HG03135 (cell line): ENCODE measurements around the gene NKAPL.

Experiments used
- ATAC-seq: cut with Tn5 transposase; IDR thresholded peaks from one replicate; pipeline ENCODE4 v1.9.1; 2021; ENCODE audit warnings: mild to moderate bottlenecking, moderate library complexity; ENCODE audit not compliant: unreplicated experiment

The NKAPL gene

DNA sequence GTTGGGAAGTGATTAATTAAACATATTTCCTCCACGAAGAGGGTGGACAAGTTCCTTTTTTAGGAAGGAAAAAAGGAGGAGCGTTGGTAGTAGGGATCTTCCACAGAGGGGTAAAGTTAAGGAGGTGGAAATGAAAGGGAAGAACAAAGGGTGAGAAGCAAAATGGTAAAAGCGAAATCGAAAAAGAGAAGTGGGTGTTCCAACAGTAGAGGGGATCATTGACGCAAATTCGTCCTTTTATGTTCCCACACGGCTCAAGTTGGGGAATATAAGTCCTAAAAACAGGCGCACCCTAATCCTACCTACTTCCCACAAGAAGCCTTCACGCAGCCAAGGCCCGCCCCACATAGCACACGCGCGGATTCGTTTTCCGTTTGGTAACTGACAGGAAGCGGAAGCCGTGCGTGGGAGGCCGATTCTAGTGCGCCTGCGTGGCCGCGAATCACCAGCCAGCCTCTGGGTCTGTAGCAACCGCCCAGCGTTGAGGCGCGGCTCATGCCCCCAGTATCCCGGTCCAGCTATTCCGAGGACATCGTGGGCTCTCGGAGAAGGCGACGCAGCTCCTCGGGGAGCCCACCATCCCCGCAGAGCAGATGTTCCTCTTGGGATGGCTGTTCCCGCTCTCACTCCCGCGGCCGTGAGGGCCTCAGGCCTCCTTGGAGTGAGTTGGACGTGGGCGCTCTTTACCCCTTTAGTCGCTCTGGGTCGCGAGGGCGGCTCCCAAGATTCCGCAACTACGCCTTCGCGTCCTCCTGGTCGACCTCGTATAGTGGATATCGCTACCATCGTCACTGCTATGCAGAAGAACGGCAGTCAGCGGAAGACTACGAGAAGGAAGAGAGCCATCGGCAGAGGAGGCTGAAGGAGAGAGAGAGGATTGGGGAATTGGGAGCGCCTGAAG lies at the start of gene NKAPL:
Gene NKAPL (plus strand): TSS at position 421 of the 901 bp plus-strand sequence. CDS start 75 bp downstream, at position 496.
- no peak for ATAC-seq

- ATAC-seq = no peak
Observed at GRCh38 chr6:28209753-28210535, 49.2 kb upstream of the NKAPL start.

DNA sequence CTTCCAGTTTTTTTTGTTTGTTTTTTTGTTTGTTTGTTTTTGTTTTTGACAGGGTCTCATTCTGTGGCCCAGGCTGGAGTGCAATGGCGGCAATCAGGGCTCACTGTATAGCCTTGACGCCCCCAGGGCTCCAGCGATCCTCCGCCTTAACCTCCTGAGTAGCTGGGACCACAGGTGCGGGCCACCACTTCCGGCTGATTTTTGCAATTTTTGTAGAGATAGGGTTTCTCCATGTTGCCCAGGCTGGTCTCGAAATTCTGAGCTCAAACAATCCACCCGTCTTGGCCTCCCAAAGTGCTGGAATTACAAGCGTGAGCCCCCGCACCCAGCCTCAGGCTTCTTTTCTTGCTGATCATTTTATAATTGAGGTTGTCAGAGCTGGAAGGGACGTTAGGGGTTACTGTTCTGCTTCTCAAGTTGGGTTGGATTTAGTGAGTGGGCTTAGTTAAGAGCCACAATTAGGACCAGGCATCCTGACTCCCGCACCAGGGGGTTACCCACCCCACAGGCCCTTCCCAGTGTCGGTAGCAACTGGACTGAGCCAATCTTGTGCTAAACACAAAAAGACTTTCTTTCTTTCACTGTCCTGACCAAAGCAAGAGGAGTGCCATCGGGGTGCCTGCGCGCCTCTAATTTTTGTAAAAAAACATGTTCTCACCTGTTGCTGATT lies 47.1 kb upstream of the NKAPL start:
- no peak for ATAC-seq

DNA sequence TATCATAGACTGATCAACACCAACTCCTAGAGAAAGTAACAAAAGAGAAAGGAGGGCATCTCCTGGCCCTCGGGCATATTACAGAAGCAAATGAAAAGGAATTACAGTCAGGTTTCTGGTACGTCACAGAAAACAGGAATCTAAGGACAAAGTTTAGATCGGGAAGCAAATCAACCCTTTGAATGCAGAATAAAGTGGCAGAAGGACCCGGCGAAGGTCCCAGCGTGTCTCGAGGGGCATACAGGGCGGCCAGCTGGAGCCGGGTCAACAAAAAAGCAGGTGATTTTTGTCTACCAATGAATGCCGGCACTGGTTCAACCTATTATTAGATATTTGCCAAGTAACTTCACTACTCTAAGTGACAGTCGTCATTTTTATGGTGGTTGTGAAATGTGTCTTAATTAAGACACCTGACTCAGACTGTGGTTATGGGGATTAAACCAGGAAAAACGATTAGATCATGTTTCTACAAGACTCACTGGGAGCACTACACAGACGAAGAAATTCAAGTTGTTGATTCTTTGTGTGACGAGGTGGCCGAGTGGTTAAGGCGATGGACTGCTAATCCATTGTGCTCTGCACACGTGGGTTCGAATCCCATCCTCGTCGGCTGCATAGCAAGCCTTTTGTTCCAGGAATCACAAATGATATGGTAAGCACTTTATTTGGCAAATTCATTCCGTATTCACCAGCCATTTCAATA lies 46.4 kb upstream of the NKAPL start:
- no peak for ATAC-seq

DNA sequence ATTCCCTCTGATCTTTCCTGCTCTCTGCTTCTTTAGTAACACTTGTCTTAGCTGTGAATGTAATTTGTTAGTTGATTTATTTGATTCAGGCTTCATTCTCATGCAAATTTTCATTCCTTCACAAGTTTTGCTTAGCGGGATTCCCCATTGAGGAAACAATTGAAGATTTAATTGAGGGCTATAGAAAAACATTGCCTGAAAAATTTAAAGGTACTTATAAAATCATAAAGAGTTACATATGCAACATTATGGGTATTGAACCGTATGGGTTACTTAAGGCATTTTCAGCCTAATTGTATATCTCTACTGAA lies 45.9 kb upstream of the NKAPL start:
- ATAC-seq = no peak

DNA sequence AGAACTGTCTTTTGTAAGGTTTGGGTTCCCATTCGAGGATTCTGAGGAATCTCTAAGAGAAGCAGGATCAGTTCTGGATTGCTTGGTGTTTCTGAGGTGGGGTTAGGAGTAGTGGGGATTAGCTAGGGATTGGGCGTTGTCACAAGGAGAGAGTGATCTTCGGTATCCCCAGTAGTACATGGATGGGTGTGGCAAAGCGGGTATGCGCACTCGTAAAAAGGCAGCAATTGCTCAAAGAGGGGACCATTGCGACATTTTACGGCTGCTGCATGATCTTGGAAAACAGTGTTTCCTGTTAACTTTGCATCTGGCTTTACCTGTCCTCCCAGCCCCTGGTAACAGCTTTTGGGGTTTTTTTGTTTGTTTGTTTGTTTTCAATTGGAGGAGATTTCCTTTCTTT lies 43.7 kb upstream of the NKAPL start:
- no peak for ATAC-seq

DNA sequence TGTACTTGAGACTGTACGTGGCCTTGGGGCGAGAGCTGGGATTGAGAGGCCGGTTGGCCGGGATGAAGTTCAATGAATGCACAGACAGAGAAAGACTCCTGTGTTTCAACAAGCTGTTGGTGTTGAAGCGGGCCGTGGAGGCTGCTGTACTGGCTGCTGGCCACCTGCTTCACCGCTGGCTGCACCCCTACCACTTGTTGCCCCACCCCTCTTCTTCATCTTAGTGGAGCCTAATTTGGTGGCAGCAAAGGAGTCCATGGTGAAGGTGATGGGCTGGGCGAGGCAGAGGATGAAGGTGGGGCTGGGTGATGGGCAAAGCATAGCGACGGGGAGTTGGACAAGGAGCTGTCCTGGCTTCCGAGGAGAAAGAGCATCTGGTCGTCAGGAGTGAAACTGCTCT lies 41.2 kb upstream of the NKAPL start:
- ATAC-seq = no peak

- ATAC-seq = peak; percentile 54
Observed at GRCh38 chr6:28218312-28219248, 40.5 kb upstream of the NKAPL start.

DNA sequence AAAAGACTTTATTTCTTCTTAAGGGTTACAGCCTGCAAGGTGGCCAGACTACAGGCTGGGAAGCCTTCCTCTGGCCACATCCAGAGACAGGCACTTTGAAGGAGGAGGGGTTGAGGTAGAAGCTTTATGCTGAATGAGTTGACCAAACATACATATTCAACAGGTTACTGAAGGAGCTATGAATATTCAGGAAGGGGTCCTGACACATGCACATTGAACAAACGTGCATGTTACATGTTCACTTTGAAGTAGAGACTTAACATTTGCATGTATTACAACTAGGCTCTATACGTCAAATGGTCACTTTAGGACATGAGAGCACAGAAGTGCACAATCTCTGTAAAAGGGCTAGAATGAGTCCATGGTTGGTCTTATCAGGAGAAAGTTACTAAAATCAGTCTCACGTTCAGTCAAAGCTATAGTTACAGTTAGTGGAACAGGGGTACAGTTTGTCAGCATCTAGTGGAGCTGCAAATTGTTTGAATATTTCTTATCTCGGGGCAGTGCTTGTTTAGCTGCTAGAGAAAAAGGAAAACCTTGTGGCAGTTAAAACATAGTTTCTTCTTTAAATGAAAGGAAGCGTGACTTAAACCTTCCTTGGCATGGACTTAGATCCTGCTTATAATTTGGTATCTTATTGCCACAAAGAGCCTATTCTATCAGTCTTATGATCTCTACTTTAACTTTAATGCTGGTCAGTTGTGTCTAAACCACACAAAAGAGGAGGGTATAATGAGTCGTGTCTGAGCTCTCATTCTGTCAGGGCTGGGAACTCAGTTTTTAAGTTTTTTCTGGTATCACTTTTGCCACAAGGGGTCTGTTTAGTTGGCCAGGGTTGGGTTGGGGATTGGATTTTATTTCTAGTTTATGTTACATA lies 38.6 kb upstream of the NKAPL start:
- ATAC-seq = no peak

GRCh38 chr6:28224131-28225055 lies 34.7 kb upstream of the NKAPL start:
- no peak for ATAC-seq

DNA sequence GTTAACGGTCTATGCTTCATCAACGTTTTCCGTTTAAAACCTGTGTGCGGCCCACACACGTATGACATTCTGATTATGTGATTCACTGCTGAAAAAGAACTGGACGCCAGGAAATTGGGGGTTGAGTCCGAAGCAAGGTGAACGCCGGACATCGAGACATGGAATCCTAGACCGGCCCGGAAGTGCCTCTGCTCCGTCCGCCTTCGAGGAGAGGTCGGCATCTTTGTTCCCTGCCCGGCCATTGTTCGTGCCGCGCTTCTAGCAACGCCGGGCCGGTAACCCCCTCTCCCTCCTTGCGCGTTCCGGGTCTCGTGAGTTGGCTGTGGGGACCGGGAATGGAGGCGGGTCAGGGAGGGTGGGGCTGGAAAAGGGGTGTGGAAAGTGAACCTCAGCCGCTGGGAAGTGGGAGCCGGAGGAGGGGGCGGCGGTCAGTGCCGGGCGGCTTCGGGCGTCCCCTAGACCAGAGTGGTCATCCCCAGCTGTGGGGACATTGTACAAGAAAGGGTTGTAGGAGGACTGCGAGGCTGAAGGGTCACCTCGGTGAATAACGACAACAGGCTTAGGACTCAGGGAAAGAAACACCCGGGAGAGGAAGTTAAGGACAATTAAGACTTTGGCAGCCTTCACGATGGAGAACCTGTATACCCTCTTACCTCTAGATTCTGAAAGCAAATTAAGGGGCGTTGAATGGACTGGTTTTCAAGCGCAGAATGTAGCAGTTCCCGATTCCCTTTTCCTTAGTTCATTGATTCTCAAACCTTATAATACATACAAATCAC lies 33.9 kb upstream of the NKAPL start, which contains the start of gene ZSCAN9:
Gene ZSCAN9 (plus strand): TSS at position 220 of the 779 bp plus-strand sequence. CDS start 1,810 bp downstream, outside the sequence.
- peak; percentile 84 for ATAC-seq

DNA sequence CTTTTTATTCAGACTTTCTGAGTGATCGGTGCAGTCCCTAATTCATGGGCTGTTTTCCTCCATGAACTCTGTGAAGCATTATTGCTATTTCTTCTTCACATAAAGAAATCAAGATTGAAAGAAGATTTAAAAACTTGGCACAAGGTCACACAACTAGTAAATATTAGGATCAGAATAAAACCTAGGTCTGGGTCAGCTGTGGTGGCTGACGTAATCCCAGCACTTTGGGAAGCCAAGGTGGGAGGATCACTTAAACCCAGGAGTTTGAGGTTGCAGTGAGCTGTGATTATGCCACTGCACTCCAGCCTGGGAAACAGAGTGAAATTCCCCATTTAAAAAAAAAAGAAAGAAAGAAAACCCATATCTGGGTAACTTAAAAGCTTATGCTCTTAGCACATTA lies 32.6 kb upstream of the NKAPL start:
- ATAC-seq = no peak

GRCh38 chr6:28232785-28233184 lies 26.3 kb upstream of the NKAPL start:
- ATAC-seq = no peak

- no peak for ATAC-seq
Observed at GRCh38 chr6:28235912-28236452, 23.1 kb upstream of the NKAPL start.

DNA sequence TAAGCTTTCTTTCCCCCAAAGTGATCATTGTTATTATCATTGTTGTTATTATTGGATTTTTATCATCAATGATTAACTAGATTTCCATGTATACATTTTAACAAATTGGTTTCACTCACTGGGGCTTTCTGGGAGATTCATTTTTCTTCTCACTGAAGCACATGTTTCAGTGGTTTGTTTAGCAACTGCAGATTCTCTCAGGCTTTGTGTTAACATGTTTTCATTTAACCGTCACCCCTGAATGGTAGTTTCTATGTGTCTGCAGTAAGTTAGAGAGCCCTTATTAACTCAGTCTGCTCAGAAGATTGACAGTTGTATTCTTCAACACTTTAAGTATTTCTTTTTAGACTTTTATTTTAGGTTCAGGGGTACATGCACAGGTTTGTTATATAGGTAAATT lies 19.5 kb upstream of the NKAPL start:
- no peak for ATAC-seq

- ATAC-seq = no peak
Observed at GRCh38 chr6:28240471-28240870, 18.6 kb upstream of the NKAPL start.

- no peak for ATAC-seq
Observed at GRCh38 chr6:28243946-28244345, 15.2 kb upstream of the NKAPL start.
